Measurements from ENCODE around the gene IGFBP6. TPM values are rescaled to one million over a fixed set of nuclear protein-coding genes. Genes with fewer than 3 reads are reported as not detected.

The IGFBP6 gene
- total and polyA plus RNA-seq, 9 of the 15 experiments (the other 6 are each of a cell fraction or from before 2014, with no cell fraction given): 0.15 to 1.4 (median 0.54) TPM

GRCh38 chr12:53147653-53148052, 50.2 kb downstream of the IGFBP6 start (continued):
- TF ChIP-seq PATZ1 (CRISPR knock-in tag; IDR thresholded peaks at IDR 0.05; ENCODE audit: borderline replicate concordance) (peak; percentile 75; the same call in 1 of the 2 replicates), SRSF3 (IDR thresholded peaks at IDR 0.05; ENCODE audit: insufficient read depth, low read length) (no peak), BCLAF1 (IDR thresholded peaks at IDR 0.05; ENCODE audit: borderline replicate concordance in 1 of 2, control insufficient read depth in 1 of 2, low read depth in 2 of 2, low read length in 1 of 2) (no peak), ZNF766 (CRISPR knock-in tag; conservative IDR thresholded peaks at IDR 0.05) (no peak), NR0B1 (IDR thresholded peaks at IDR 0.05; ENCODE audit: partially characterized antibody) (no peak), ZNF398 (CRISPR knock-in tag; IDR thresholded peaks at IDR 0.05) (no peak), CBX8 (IDR thresholded peaks at IDR 0.05; ENCODE audit: borderline replicate concordance, extremely low read depth, low read depth, low read length, poor library complexity, severe bottlenecking) (no peak), NCOA4 (IDR thresholded peaks at IDR 0.05; ENCODE audit: partially characterized antibody) (no peak), MBD2 (IDR thresholded peaks at IDR 0.05; ENCODE audit: borderline replicate concordance, low read depth) (no peak), NELFE (IDR thresholded peaks at IDR 0.05; ENCODE audit: insufficient read depth, insufficient read length) (no peak), ZFX (CRISPR knock-in tag; IDR thresholded peaks at IDR 0.05) (no peak), ZNF785 (CRISPR knock-in tag; IDR thresholded peaks at IDR 0.05) (peak; percentile 67; the same call in 1 of the 2 replicates), ZC3H11A (IDR thresholded peaks at IDR 0.05; ENCODE audit: low read depth, low read length) (no peak), ZNF583 (CRISPR knock-in tag; IDR thresholded peaks at IDR 0.05) (peak; percentile 75; the same call in 1 of the 2 replicates), KDM2B (CRISPR knock-in tag; IDR thresholded peaks at IDR 0.05) (no peak), ZNF124 (CRISPR knock-in tag; IDR thresholded peaks at IDR 0.05) (no peak), ZNF316 (IDR thresholded peaks at IDR 0.05) (no peak)
